ENCODE measurements around the gene SH3RF3. TPM values are rescaled to one million over a fixed set of nuclear protein-coding genes. Genes with fewer than 3 reads are reported as not detected.

SH3RF3 gene
- total RNA-seq, 4 donors from 2014 or later: 5.3 to 10.0 (median 8.0) TPM

DNA sequence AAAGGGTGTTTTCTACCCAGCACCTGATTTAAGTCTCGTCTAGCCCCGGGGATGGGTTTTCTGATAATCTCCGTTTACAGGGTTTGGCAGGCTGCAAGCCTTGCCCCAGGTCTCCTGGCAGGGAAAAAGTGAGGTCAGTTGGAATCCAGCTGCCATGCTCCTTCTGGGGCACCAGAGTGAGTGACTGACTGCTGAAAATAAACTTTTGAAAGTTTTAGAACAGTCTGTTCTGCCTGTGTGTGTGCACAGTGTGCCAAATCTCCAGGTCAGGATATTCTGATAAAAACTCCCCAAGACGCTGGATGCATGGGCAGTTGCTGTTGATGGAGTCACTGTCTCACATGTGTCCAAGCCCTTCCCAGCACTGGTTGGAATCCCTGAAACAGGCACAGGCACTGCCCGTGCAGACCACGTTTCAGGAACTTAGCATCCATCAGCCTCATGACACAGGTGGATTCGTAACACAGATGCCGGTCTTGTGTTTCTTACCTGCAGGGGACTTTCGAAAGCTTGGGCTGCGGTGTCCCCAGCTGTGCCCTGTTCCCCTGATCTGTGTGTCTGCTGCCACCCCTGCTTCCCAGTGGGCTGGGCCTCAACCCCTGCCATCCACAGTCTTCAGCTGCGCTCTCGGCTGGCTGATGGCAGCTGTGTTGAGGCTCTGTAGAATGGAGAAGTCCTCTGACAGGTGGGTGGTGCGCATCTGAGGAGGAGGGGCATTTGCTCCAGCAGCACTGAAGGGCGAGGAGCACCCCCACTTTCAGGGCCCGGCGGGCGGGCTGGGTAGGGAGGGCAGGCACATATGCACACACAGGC, 65.0 kb downstream of the SH3RF3 start:
- TF ChIP-seq, protein P1, sequence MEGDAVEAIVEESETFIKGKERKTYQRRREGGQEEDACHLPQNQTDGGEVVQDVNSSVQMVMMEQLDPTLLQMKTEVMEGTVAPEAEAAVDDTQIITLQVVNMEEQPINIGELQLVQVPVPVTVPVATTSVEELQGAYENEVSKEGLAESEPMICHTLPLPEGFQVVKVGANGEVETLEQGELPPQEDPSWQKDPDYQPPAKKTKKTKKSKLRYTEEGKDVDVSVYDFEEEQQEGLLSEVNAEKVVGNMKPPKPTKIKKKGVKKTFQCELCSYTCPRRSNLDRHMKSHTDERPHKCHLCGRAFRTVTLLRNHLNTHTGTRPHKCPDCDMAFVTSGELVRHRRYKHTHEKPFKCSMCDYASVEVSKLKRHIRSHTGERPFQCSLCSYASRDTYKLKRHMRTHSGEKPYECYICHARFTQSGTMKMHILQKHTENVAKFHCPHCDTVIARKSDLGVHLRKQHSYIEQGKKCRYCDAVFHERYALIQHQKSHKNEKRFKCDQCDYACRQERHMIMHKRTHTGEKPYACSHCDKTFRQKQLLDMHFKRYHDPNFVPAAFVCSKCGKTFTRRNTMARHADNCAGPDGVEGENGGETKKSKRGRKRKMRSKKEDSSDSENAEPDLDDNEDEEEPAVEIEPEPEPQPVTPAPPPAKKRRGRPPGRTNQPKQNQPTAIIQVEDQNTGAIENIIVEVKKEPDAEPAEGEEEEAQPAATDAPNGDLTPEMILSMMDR (IDR thresholded peaks at IDR 0.05; ENCODE audit: low read depth): no peak

DNA sequence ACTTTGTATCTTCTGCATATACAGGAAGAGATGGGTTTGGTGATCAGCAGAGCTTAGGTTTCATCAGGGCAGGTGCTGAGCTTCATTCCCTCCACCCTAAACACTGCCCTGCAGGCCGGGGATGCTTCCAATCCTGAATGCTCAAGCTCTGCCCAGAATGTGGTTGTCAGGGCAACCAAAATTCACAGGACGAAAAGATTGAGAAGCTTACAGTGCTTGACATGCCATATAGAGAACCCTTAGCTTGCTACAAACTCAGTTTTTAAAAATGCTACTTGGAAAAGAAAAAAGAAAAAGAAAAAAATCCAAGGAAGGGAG, 65.6 kb downstream of the SH3RF3 start:
- TF ChIP-seq, protein P1 (IDR thresholded peaks at IDR 0.05; ENCODE audit: low read depth): no peak

DNA sequence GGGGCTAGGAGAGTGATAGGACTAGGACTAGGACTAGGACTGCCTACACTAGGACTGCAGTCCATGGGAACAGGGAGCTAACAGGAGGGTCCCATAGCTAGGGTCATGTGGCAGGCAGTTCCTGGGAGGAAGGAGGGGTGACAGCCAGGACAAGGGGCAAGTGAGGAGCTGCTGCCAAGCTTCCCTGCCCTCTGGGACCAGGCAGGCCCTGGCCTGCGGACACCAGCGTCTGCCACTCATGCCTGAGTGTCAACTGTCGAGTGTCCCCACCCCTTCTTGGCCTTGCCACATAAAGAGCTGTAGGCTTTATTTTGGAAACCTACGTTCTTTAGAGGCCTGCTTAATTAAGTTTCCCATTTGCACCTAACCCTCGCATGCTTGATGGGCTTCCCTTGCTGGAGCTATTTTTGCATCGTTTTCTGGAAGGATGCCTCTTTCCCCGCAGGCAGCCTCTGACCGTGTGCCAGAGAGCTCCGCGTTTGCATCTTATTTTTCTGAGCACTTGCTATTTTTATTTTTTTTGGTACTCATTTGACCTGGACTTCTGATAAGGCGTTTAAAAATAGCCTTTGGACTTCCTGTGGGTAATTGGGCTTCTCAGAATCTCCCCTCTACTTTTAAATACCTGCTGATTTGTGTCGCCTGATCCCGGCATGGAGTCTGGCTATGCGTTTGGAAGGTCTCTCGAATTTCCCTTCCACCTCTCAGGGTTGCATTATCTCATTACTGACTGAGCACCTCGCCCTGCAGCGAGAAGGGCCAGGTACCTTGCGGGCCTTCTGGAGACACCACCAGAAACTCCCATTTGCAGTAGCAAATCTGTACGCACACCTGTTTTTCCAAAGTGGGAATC, 66.4 kb downstream of the SH3RF3 start:
- TF ChIP-seq, protein P1 (IDR thresholded peaks at IDR 0.05; ENCODE audit: low read depth): no peak

DNA sequence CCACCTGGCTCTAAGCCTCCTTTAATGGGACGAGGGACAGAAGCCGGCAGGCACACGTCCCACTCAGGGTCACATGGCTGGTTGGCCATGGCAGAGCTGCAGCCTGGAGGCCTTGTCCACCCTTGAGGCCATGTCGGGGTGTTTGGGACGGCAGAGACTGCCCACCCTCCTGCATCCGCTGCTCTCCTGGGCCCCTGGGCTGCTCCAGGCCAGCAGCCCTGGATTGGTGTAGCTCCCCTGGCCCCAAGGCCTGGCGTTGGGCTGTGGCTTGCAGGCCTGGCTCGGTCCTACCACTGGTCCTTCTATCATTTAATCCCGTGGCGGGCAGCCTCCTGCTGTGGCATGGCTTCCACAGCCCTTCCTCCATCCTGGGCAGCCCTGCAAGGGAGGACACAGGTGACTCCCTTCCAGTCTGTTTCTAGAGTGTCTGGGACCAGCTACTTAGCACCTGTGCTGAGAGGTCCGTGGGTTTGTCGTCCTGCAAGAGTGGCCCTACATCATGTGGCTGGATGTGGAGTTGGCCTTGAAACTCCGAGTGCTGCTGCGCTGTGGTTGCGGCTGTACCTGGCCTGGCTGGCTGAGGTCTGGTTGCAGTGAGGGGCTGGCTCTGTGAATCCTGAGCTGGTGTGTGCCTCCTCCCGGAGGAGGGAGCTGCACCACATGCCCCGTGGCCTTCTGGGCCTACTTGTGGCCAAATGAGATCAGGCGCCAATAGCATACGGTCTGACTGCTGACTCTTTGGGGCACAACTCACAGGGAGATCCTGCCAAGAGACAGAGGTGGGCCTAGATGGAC, 67.3 kb downstream of the SH3RF3 start:
- TF ChIP-seq, protein P1 (IDR thresholded peaks at IDR 0.05; ENCODE audit: low read depth): no peak

DNA sequence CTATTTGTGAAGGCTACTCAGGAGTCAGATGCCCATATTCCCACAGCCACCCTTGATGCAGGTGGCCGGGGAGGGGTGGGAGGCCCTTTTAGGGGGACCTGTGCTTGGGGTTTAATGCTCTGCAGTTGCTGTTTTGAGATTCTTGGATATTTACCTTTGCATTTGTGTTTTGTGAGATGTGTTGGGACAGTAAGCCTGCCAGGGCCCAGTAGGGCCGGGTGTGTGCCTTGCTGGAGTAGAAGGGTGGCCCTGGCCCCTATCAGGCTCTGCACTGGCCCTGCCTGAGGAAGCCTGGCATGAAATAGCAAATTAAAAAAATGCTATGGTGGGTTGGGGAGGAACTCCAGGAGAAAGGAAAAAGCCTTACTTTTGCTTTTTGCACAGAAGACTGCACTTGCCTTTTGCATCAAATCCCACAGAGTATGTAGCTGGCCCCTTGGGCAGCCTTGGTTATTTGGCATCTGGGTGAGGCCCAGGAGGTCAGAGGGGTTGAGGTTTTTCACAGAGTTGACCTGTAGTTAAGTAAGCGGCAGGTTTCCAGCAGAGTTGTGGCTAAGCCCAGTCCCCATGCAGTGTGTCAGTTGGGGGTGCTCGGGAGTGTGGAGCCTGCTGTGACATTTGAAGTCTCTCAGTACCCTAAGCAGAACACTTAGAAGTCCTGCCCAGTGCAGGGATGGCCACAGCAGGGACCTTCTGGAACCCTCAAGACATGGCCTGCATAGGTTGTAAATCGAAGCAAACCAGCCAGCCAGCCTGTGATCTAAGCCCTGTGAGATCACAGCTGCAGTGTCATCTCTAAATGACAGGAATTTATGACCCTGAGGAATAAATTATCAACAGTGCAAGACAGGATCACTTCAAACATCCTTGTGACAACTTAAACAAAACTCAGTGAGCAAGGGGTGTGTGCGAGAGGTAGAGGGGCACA, 68.8 kb downstream of the SH3RF3 start:
- TF ChIP-seq, protein P1 (IDR thresholded peaks at IDR 0.05; ENCODE audit: low read depth): no peak

DNA sequence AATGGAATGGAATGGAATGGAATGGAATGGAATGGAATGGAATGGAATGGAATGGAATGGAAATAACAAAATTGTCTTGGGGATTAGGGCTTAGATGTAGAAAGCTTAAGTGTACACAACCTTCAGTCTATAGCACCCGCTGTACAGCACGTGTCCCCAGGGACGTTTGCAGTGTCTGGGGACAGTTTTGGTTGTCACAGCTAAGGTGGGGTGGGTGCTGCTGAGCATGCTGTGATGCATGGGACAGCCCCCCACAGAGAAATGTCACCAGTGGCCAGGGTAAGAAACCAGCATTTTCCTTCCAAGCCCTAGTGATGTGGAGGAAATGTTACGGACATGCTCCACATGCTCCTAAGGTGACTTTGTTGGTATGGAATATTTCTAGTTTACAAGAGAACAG, 70.8 kb downstream of the SH3RF3 start:
- TF ChIP-seq, protein P1 (IDR thresholded peaks at IDR 0.05; ENCODE audit: low read depth): no peak
